Measurements from ENCODE around the gene AKAP6.

AKAP6 gene

GRCh38 chr14:32412532-32412931, 83.4 kb downstream of the AKAP6 start:
- DNase-seq: no peak

DNA sequence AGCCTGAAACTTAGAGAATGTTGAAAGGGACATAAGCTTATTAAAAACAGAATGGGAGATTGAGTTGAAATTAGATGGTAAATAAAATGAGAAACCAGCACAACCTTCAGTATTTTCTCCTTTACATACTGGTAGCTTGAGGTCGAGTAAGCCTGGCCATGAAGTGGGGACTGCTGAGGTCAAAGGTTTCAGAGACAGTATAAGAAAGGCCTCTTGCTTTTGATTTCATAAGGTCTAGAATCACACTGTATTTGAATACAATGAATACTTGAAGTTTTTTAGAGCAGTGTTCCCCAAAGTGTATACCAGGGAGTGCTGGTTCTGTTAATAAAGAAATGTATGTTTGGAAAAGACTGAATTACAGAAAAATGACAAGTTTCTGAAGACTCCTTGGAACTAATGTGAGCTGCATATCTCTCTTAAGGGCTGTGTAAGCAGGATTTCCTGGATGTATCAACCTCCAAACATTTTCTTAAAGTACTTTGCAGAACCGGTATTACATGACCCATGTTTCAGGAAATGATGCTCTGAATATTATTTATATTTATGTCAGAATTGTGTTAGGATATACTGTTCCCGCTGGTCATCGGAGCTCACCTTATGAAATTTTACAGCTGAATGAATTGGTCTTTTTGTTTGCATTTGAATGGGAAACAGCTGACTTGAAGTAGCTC, 85.0 kb downstream of the AKAP6 start:
- DNase-seq: no peak

GRCh38 chr14:32414808-32415255, 85.7 kb downstream of the AKAP6 start:
- DNase-seq: no peak

DNA sequence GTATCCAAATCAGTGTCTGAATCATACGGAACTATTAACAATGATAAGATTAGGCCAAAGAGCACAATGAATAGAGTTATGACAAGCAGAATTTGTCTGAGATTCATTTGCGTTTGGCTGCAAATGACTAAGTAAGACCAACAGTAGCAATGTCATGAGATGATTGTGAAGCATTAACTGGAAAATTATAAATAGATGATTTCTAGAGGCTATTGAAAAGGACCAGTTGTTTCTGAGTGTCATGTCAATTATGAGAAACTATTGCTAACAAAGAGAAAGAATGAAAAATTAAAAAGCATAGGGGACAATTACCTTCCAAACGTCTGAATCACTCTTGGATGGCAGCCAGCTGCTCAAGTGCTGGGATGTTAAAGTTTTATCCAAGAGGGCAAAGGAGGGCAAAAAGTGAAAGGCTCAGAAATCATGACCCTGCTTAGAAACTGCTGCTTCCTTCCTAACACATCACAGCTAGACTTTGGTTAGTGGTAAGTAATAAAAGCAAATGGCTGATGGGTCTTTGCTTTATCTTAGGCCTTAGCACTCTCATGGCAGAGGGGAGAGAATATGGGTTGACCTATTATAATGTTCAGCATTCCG, 89.0 kb downstream of the AKAP6 start:
- DNase-seq: no peak

- no peak for DNase-seq
Measured at GRCh38 chr14:32419429-32419828, 90.3 kb downstream of the AKAP6 start.

- no peak for DNase-seq
Measured at GRCh38 chr14:32421781-32422180, 92.7 kb downstream of the AKAP6 start.

DNA sequence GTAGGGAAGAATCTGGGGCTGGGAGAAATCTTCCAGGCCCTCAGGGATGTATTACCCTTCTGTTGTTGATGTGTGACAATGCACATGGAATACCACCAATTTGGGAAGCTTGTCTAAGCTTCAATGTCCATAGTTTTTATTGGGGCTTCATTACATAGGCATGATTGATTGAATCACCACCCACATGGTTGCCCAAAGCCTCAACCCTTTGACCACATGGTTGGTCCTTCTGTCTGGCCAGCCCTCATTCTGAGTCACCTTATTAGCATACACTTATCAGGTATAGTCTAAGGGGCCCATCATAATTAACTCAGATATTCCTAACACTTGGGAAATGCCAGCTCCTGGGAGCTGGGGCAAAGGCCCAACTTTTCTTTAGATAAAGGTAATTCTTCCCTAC, 93.3 kb downstream of the AKAP6 start:
- no peak for DNase-seq

GRCh38 chr14:32426028-32426427, 96.9 kb downstream of the AKAP6 start:
- DNase-seq: no peak

- DNase-seq: no peak
Measured at GRCh38 chr14:32426586-32427388, 97.7 kb downstream of the AKAP6 start.

- DNase-seq: no peak
Measured at GRCh38 chr14:32427726-32428528, 98.8 kb downstream of the AKAP6 start.

- no peak for DNase-seq
Measured at GRCh38 chr14:32428875-32429274, 99.8 kb downstream of the AKAP6 start.

DNA sequence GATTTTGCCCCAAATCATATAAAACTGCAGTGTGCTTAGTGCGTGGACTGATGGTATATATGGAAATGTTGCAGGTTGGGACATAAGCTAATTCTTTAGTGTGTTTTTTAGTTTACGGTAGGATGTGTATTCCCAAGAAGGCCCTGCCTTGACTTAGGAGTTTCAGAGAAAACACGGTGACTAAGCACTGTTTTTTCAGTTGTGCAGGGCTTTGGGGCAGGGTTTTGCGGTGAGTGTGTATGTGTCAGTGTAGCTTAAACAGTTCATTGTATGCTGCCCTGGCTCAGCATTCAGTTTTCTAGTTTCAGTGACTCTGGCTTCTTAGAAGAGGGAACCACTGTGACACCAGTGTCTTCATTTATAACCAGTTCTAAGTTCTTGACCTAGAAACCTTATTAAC, 101.2 kb downstream of the AKAP6 start:
- DNase-seq: peak; percentile 23

DNA sequence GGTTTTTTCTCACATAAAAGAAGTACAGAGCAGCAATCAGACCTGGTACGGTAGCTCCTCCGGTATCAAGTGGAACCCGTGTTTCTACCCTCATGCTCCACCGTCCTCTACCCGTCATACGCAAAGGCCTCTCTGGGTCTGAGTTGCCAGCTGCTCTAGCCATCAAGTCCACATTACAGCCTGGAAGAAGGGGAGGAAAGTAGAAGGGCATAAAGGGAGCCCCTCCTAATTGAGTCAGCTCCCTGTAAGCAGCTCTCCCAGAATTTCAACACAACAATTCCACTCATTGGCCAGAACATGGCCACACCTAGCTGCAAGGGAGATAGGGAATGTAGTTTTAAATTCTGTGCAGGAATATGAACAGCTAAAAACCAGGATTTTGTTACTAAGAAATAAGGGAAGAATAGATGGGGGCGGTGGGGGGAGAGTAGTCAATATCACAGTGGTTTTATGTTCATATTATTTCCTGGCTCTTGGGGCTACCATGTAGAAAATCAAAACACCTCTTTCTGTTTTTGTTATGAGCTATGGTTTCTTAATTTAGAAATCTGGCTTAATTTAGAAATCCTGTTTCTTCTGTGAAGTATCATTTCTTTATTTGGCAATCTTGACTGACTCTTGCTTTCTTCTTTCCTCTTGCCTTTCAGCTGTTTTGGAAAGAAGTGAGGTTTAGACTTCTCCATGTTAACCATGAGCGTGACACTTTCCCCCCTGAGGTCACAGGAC, 103.9 kb downstream of the AKAP6 start:
- no peak for DNase-seq

GRCh38 chr14:32434180-32434579, 105.1 kb downstream of the AKAP6 start:
- no peak for DNase-seq

- no peak for DNase-seq
Measured at GRCh38 chr14:32434880-32435279, 105.8 kb downstream of the AKAP6 start.

DNA sequence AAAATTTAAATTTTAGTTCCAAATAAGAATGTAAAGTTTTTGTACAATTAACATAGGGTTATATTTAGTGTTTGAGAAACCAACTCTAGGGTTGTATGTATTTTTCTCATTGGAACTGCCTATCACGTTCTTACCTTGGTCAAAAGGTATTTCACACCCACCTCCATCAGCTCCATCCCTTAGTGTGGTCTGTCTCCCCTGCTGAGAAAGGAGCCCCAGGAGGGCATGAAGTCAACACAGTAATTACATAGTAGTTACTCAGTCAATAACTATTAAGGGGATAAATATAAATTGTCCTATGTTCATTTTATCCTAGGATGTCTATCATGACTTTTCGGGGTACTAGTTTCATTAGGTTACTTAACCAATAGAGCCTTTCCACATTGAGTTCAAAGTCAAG, 106.3 kb downstream of the AKAP6 start:
- no peak for DNase-seq

DNA sequence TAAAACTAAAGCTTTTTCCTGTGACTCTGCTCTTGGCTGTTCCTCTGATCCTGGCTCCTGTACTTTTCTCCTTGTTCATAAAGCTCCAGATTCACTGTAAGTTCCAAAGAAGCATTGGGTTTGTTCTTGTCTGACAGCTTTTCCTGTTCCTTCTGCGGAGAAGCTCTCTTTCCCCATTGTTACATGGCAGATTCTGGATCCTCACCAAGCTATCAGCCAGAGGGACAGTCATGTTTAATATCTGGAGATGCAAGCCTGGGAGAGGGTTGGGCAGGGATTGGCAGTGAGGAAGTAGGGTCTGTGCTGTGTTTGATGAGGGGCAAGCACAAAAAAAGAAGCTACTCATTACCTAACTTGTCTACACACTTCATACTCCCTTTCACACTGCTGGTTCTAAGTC, 107.9 kb downstream of the AKAP6 start:
- DNase-seq: no peak

DNA sequence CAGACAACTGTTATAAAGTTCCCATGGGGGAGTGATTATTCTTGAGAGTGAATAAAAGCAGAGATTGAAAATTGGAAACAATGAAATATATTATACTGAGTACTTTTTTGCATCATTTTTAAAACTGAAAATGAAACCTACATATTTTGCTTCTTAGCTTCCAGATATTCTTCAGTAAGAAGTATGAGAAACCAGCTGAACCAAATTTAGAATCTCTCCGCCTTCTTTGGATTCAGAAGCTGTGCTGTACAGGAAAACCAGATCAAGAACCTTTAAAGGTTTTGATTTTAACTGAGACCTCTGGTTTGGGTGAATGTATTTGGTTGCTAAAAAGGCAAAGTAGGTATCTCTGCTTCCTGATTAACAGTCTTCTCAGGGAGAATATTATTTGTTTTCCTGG, 109.4 kb downstream of the AKAP6 start:
- DNase-seq: no peak

GRCh38 chr14:32443890-32444661, 115.0 kb downstream of the AKAP6 start:
- peak; percentile 0 for DNase-seq

DNA sequence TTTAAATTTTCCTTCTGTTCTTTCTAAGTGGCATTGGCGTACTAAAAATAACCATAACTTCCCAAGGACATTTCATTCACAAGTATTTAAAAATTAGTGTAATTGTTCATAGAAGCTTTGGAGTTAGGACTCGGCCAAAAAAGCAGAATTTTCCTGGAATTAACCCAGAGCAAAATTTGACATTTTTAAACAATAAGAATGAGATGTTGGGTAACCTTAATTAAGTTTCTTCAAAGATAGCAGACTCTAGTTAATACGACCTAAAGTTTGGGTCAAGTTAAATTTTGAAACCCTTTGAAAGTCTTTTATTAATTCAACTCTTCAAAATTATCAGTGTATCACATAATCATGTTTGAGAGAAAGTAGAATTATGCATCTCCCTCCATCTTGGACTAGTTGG, 118.3 kb downstream of the AKAP6 start:
- DNase-seq: no peak

DNA sequence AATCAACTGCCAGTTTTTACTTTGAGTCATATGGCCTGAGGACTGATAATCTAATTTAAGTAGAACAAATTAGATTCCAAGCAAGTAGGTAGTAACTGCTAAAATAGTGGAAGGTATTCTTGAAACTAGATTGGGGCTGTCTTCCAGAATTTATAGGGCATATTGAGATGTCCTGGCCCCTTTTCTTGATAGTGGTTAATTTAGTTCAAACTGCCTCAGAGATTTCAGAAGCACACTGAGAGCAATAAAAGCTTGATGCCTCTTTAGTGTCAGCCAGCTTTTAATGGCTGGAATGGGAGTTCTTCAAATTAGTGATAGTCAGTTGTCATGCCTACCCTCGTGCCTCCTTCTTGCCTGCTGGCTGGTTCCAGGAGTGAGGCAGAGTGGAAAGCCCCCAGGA, 120.5 kb downstream of the AKAP6 start:
- no peak for DNase-seq
